ENCODE results near the gene TATDN2.
A peak's percentile ranks its signal among the peaks of the same experiment; 100 is the strongest.

TATDN2 gene

GRCh38 chr3:10248184-10248983 lies at the start of gene TATDN2:
TSS of gene TATDN2 (plus strand) at chr3:10248459. CDS start at chr3:10249201, 742 bp downstream.
- intact Hi-C loops (cut with DNase I) = no loop called here

GRCh38 chr3:10198761-10199649 lies 49.3 kb upstream of the TATDN2 start:
- intact Hi-C loops (cut with DNase I) = no loop called here
- DNase-seq = peak in 1 of 10 donors; percentile 54

More at GRCh38 chr3:10248184-10248983, at the start of gene TATDN2:
- peak; percentile 77 to 99 (median 91) for DNase-seq

- DNase-seq = no peak
- intact Hi-C loops (cut with DNase I) = no loop called here
Measured at GRCh38 chr3:10204921-10205320, 43.3 kb upstream of the TATDN2 start.

- intact Hi-C loops (cut with DNase I) = no loop called here
- DNase-seq = peak in 2 of 10 donors; percentile 57 to 75
Measured at GRCh38 chr3:10205451-10206165, 42.7 kb upstream of the TATDN2 start.

- peak in 1 of 10 donors; percentile 34 for DNase-seq
- intact Hi-C loops (cut with DNase I) = no loop called here
Measured at GRCh38 chr3:10206166-10206511, 42.1 kb upstream of the TATDN2 start.

GRCh38 chr3:10213156-10213792 lies 35.0 kb upstream of the TATDN2 start:
- DNase-seq = peak in 1 of 10 donors; percentile 9
- intact Hi-C loops (cut with DNase I) = no loop called here

- DNase-seq = peak in 1 of 10 donors; percentile 10
- intact Hi-C loops (cut with DNase I) = no loop called here
Measured at GRCh38 chr3:10215578-10216368, 32.5 kb upstream of the TATDN2 start.

- intact Hi-C loops (cut with DNase I) = no loop called here
- DNase-seq = no peak
Measured at GRCh38 chr3:10217359-10217758, 30.9 kb upstream of the TATDN2 start.

- intact Hi-C loops (cut with DNase I) = no loop called here
- no peak for DNase-seq
Measured at GRCh38 chr3:10219737-10220136, 28.5 kb upstream of the TATDN2 start.

GRCh38 chr3:10223676-10224639 lies 24.3 kb upstream of the TATDN2 start:
- intact Hi-C loops (cut with DNase I) = loop anchor here (2.0 kb wide), 1 partner anchor 59 kb away; the partner anchor contains the start of gene IRAK2
- DNase-seq = no peak

GRCh38 chr3:10224794-10225665 lies 23.2 kb upstream of the TATDN2 start:
- intact Hi-C loops (cut with DNase I) = loop anchor here (2.0 kb wide), 1 partner anchor 60 kb away; the partner anchor contains the start of gene IRAK2
- DNase-seq = peak in 9 of 10 donors; percentile 52 to 95 (median 77)

- no peak for DNase-seq
- intact Hi-C loops (cut with DNase I) = no loop called here
Measured at GRCh38 chr3:10226293-10226692, 22.0 kb upstream of the TATDN2 start.

- intact Hi-C loops (cut with DNase I) = no loop called here
- no peak for DNase-seq
Measured at GRCh38 chr3:10228248-10228950, 19.9 kb upstream of the TATDN2 start.

- DNase-seq = no peak
- intact Hi-C loops (cut with DNase I) = no loop called here
Measured at GRCh38 chr3:10229576-10229975, 18.7 kb upstream of the TATDN2 start.

GRCh38 chr3:10232137-10232536 lies 16.1 kb upstream of the TATDN2 start:
- no peak for DNase-seq
- intact Hi-C loops (cut with DNase I) = no loop called here

GRCh38 chr3:10233988-10234387 lies 14.3 kb upstream of the TATDN2 start:
- intact Hi-C loops (cut with DNase I) = no loop called here
- DNase-seq = no peak
